ENCODE results near the gene PEX12. TPM values are rescaled to one million over a fixed set of nuclear protein-coding genes. Genes with fewer than 3 reads are reported as not detected.

The PEX12 gene
- total and polyA plus RNA-seq, 12 donors = 4.2 to 18.5 (median 11.5) TPM

GRCh38 chr17:35577830-35578196 is 558 bp downstream of the PEX12 start:
- Histone ChIP-seq H3K27me3 (no peaks in the 10 kb centered on the region), H3K36me3 (replicated peaks in 1 of 2) (peaks cover 0 to 11% of the 10 kb centered on the region in 2 donors), H3K27ac (peak overlapping the region in 4 of 5 donors; percentile 76 to 91 (median 87)), H3K4me1 (replicated peaks in 1 of 2) (peaks cover 14 to 20% of the 10 kb centered on the region in 2 donors), H3K9me3 (replicated peaks in 1 of 3) (no peaks in the 10 kb centered on the region), H3K4me3 (peak overlapping the region in 3 of 4 donors; percentile 29 to 96 (median 58))
- 1 to 3% (median 2%) methylated on average over 8 of the region's 8 CpGs for WGBS, 4 donors
- TF ChIP-seq, protein P1, sequence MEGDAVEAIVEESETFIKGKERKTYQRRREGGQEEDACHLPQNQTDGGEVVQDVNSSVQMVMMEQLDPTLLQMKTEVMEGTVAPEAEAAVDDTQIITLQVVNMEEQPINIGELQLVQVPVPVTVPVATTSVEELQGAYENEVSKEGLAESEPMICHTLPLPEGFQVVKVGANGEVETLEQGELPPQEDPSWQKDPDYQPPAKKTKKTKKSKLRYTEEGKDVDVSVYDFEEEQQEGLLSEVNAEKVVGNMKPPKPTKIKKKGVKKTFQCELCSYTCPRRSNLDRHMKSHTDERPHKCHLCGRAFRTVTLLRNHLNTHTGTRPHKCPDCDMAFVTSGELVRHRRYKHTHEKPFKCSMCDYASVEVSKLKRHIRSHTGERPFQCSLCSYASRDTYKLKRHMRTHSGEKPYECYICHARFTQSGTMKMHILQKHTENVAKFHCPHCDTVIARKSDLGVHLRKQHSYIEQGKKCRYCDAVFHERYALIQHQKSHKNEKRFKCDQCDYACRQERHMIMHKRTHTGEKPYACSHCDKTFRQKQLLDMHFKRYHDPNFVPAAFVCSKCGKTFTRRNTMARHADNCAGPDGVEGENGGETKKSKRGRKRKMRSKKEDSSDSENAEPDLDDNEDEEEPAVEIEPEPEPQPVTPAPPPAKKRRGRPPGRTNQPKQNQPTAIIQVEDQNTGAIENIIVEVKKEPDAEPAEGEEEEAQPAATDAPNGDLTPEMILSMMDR (IDR thresholded peaks at IDR 0.05) = no peak
- TF ChIP-seq POLR2A (IDR thresholded peaks at IDR 0.05) = no peak
- intact Hi-C loops (cut with DNase I) = no loop called here
- DNase-seq = peak in 2 of 7 donors; percentile 21 to 27

- 84 to 89% (median 88%) methylated on average over 3 of the region's 3 CpGs for WGBS, 4 donors
- Histone ChIP-seq H3K36me3 (replicated peaks in 1 of 2) (peaks cover 0 to 11% of the 10 kb centered on the region in 2 donors), H3K27ac (no peak overlapping the region), H3K4me1 (replicated peaks in 1 of 2) (peaks cover 14 to 20% of the 10 kb centered on the region in 2 donors), H3K27me3 (no peaks in the 10 kb centered on the region), H3K4me3 (no peak overlapping the region), H3K9me3 (replicated peaks in 1 of 3) (no peaks in the 10 kb centered on the region)
- TF ChIP-seq, protein P1 (IDR thresholded peaks at IDR 0.05) = no peak
- no peak for TF ChIP-seq POLR2A (IDR thresholded peaks at IDR 0.05)
- intact Hi-C loops (cut with DNase I) = no loop called here
- DNase-seq = no peak
Observed at GRCh38 chr17:35575759-35576158, 2.6 kb downstream of the PEX12 start.

- no peak for DNase-seq
- Histone ChIP-seq H3K27me3 (no peaks in the 10 kb centered on the region), H3K4me1 (replicated peaks in 1 of 2) (peaks cover 7 to 22% of the 10 kb centered on the region in 2 donors), H3K9me3 (replicated peaks in 1 of 3) (no peaks in the 10 kb centered on the region), H3K27ac (no peak overlapping the region), H3K36me3 (replicated peaks in 1 of 2) (no peaks in the 10 kb centered on the region), H3K4me3 (no peak overlapping the region)
- 81 to 94% (median 90%) methylated on average over 2 of the region's 2 CpGs for WGBS, 4 donors
- no peak for TF ChIP-seq POLR2A (IDR thresholded peaks at IDR 0.05)
- TF ChIP-seq, protein P1 (IDR thresholded peaks at IDR 0.05) = no peak
- intact Hi-C loops (cut with DNase I) = no loop called here
Observed at GRCh38 chr17:35569405-35569804, 9.0 kb downstream of the PEX12 start.

- peak overlapping the region in 4 of 5 donors; percentile 67 to 89 (median 75) for H3K27ac ChIP-seq
- intact Hi-C loops (cut with DNase I) = no loop called here
- no peak for TF ChIP-seq POLR2A (IDR thresholded peaks at IDR 0.05)
- TF ChIP-seq, protein P1 (IDR thresholded peaks at IDR 0.05) = no peak
Observed at GRCh38 chr17:35568561-35568960, 9.8 kb downstream of the PEX12 start.

More at GRCh38 chr17:35568561-35568960, 9.8 kb downstream of the PEX12 start:
- 16 to 34% (median 19%) methylated on average over 15 of the region's 15 CpGs for WGBS, 4 donors
- no peaks in the 10 kb centered on the region for H3K36me3 ChIP-seq (replicated peaks in 1 of 2)
- no peaks in the 10 kb centered on the region for H3K27me3 ChIP-seq
- no peaks in the 10 kb centered on the region for H3K9me3 ChIP-seq (replicated peaks in 1 of 3)
- peaks cover 7 to 22% of the 10 kb centered on the region in 2 donors for H3K4me1 ChIP-seq (replicated peaks in 1 of 2)
- DNase-seq = peak in 5 of 7 donors; percentile 30 to 67 (median 55)
- peak overlapping the region in 3 of 4 donors; percentile 43 to 70 (median 66) for H3K4me3 ChIP-seq

Data from adrenal gland (tissue), 12 donors.